ENCODE measurements around the gene KCNJ6.
"Not testable (repeated sequence)": the region's sequence is repeated elsewhere in the genome, so short reads cannot be mapped to it uniquely, and the experiment has no call there.

KCNJ6 gene

GRCh38 chr21:37916310-37917051, at the start of gene KCNJ6:
TSS of gene KCNJ6 (minus strand) at chr21:37916457. CDS start at chr21:37840682, 75,775 bp downstream.
- peak in 1 of 2 experiments; percentile 36 for DNase-seq

- no peak for DNase-seq
These were observed 49.0 kb upstream of the KCNJ6 start for GRCh38 chr21:37965088-37965805.

GRCh38 chr21:37958537-37958936, 42.3 kb upstream of the KCNJ6 start:
- no peak for DNase-seq

GRCh38 chr21:37956772-37957171, 40.5 kb upstream of the KCNJ6 start:
- DNase-seq = no peak

GRCh38 chr21:37945036-37945435, 28.8 kb upstream of the KCNJ6 start:
- DNase-seq = no peak

GRCh38 chr21:37944496-37944895, 28.2 kb upstream of the KCNJ6 start:
- no peak for DNase-seq

- DNase-seq = no peak
These were observed 24.4 kb upstream of the KCNJ6 start for GRCh38 chr21:37940691-37941090.

- no peak for DNase-seq
These were observed 23.6 kb upstream of the KCNJ6 start for GRCh38 chr21:37939838-37940237.

- no peak for DNase-seq
These were observed 23.0 kb upstream of the KCNJ6 start for GRCh38 chr21:37939251-37939650.

- no peak for DNase-seq
These were observed 21.4 kb upstream of the KCNJ6 start for GRCh38 chr21:37937668-37938067.

GRCh38 chr21:37936010-37936785, 19.9 kb upstream of the KCNJ6 start:
- DNase-seq = no peak

- no peak for DNase-seq
These were observed 16.7 kb upstream of the KCNJ6 start for GRCh38 chr21:37932936-37933335.

GRCh38 chr21:37927711-37928110, 11.5 kb upstream of the KCNJ6 start:
- no peak for DNase-seq

- DNase-seq = no peak
These were observed 4.8 kb upstream of the KCNJ6 start for GRCh38 chr21:37921091-37921490.

- DNase-seq = not testable (repeated sequence)
These were observed 4.0 kb upstream of the KCNJ6 start for GRCh38 chr21:37920302-37920701.

GRCh38 chr21:37917612-37918011, 1.4 kb upstream of the KCNJ6 start:
- DNase-seq = no peak

- peak in 1 of 2 experiments; percentile 37 for DNase-seq
These were observed 332 bp downstream of the KCNJ6 start for GRCh38 chr21:37915941-37916309.

GRCh38 chr21:37915497-37915911, 753 bp downstream of the KCNJ6 start:
- DNase-seq = peak in 1 of 2 experiments; percentile 37

GRCh38 chr21:37912616-37913015, 3.6 kb downstream of the KCNJ6 start:
- DNase-seq = no peak

- DNase-seq = no peak
These were observed 6.3 kb downstream of the KCNJ6 start for GRCh38 chr21:37909936-37910335.

- no peak for DNase-seq
These were observed 7.6 kb downstream of the KCNJ6 start for GRCh38 chr21:37908691-37909090.

GRCh38 chr21:37907076-37907475, 9.2 kb downstream of the KCNJ6 start:
- no peak for DNase-seq

- no peak for DNase-seq
These were observed 11.0 kb downstream of the KCNJ6 start for GRCh38 chr21:37905291-37905690.

GRCh38 chr21:37904856-37905255, 11.4 kb downstream of the KCNJ6 start:
- DNase-seq = peak; percentile 60 to 92
